Measurements from ENCODE around the gene SDSL. TPM values are rescaled to one million over a fixed set of nuclear protein-coding genes. Genes with fewer than 3 reads are reported as not detected.

Gene SDSL
- total and polyA plus RNA-seq, 10 of the 15 experiments (the other 5 are each of a cell fraction or from before 2014, with no cell fraction given) = 0.18 to 4.4 (median 1.0) TPM

- RAD21 ChIA-PET (ENCODE audit: unreplicated experiment) = no interaction called here
- SMC1A ChIA-PET (ENCODE audit: uncharacterized antibody, unreplicated experiment) = no interaction called here
- Histone ChIP-seq H3K9ac (ENCODE audit: control insufficient read depth, insufficient read depth, low read length) (no peak overlapping the region), H3K4me3 (no peak overlapping the region), H2AFZ (ENCODE audit: control insufficient read depth, low read depth, low read length) (no peak overlapping the region), H3K27ac (ENCODE audit: control insufficient read depth, insufficient read depth) (no peak overlapping the region), H3K79me2 (ENCODE audit: control insufficient read depth, insufficient read depth, low read length) (no peaks in the 10 kb centered on the region), H3K4me2 (ENCODE audit: control insufficient read depth, insufficient read depth) (no peak overlapping the region), H3K9me3 (replicated peaks; ENCODE audit: control insufficient read depth, insufficient read depth, low read length) (no peaks in the 10 kb centered on the region), H4K20me1 (ENCODE audit: control insufficient read depth, insufficient read depth) (no peaks in the 10 kb centered on the region), H3K27me3 (replicated peaks in 1 of 2; ENCODE audit: control insufficient read depth in 2 of 2, insufficient read depth in 2 of 2, low read length in 1 of 2) (no peaks in the 10 kb centered on the region; a peak in 1 of 4 replicates), H3K36me3 (ENCODE audit: control insufficient read depth in 2 of 2, insufficient read depth in 2 of 2, low read length in 1 of 2) (no peaks in the 10 kb centered on the region), H3K4me1 (ENCODE audit: control insufficient read depth, insufficient read depth, low read length) (no peaks in the 10 kb centered on the region)
- intact Hi-C loops (cut with micrococcal nuclease; ENCODE audit: unreplicated experiment) (no loop called here), in situ Hi-C loops (cut with MboI) (no loop called here)
- POLR2A ChIA-PET = no interaction called here
- 14% methylated on average over 10 of the region's 10 CpGs for WGBS (ENCODE audit: insufficient coverage, insufficient replicate concordance, low lambda C conversion rate, missing lambda C conversion rate)
- no peak for TF ChIP-seq MEF2B (IDR thresholded peaks at IDR 0.05; ENCODE audit: partially characterized antibody, poor library complexity, severe bottlenecking)
- BruUV-seq (replicated peaks) = no TSS peak
- no peak for DNase-seq (ENCODE audit: low read depth, low spot score)
- no peak for FAIRE-seq
- CTCF ChIA-PET = interaction anchor here (1.0 to 1.5 kb wide), 3 partner anchors 12 to 144 kb away, joined by 3 to 6 read pairs (median 4); no protein-coding TSS in a partner anchor
- no peak for ATAC-seq
Observed at GRCh38 chr12:113457185-113457584, 35.0 kb downstream of the SDSL start.

DNA sequence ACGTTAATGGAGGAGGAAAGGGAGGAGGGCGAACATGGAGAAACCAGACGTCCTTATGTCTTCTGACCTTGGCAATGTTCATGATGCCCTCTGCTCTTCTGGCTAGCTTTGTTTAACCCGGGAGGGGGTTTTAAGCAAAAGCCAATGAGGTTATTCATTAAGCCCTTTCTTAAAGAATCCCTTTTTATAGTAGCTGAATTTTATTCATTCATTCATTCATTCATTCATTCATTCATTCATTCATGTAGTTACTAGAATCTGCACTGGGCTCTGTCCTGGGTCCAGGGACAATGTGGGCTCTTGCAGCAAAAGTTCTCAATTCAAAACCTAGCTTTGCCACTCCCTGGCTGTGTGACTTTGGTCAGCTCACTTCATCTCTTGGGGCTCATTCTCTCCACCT is 35.5 kb downstream of the SDSL start:
- ChIA-PET RAD21 (ENCODE audit: unreplicated experiment) (no interaction called here), CTCF (interaction anchor here (1.2 to 1.6 kb wide), 3 partner anchors 12 to 455 kb away, joined by 4 to 6 read pairs (median 4); no protein-coding TSS in a partner anchor), SMC1A (ENCODE audit: uncharacterized antibody, unreplicated experiment) (interaction anchor here (0.8 kb wide), 1 partner anchor 114 kb away, joined by 4 read pairs; no protein-coding TSS in a partner anchor), POLR2A (no interaction called here)
- FAIRE-seq = no peak
- ATAC-seq = no peak
- Histone ChIP-seq H4K20me1 (ENCODE audit: control insufficient read depth, insufficient read depth) (no peaks in the 10 kb centered on the region), H2AFZ (ENCODE audit: control insufficient read depth, low read depth, low read length) (no peak overlapping the region), H3K27me3 (replicated peaks in 1 of 2; ENCODE audit: control insufficient read depth in 2 of 2, insufficient read depth in 2 of 2, low read length in 1 of 2) (no peaks in the 10 kb centered on the region; a peak in 1 of 4 replicates), H3K79me2 (ENCODE audit: control insufficient read depth, insufficient read depth, low read length) (no peaks in the 10 kb centered on the region), H3K4me1 (ENCODE audit: control insufficient read depth, insufficient read depth, low read length) (no peaks in the 10 kb centered on the region), H3K9ac (ENCODE audit: control insufficient read depth, insufficient read depth, low read length) (no peak overlapping the region), H3K36me3 (ENCODE audit: control insufficient read depth in 2 of 2, insufficient read depth in 2 of 2, low read length in 1 of 2) (no peaks in the 10 kb centered on the region), H3K9me3 (replicated peaks; ENCODE audit: control insufficient read depth, insufficient read depth, low read length) (no peaks in the 10 kb centered on the region), H3K4me2 (ENCODE audit: control insufficient read depth, insufficient read depth) (no peak overlapping the region), H3K4me3 (no peak overlapping the region), H3K27ac (ENCODE audit: control insufficient read depth, insufficient read depth) (no peak overlapping the region)
- in situ Hi-C loops (cut with MboI) = no loop called here
- TF ChIP-seq DPF2 (IDR thresholded peaks at IDR 0.05) (no peak), ZNF24 (IDR thresholded peaks at IDR 0.05) (peak; percentile 63)
- no TSS peak for BruUV-seq (replicated peaks)
- 33% methylated on average over 4 of the region's 4 CpGs for WGBS (ENCODE audit: insufficient coverage, insufficient replicate concordance, low lambda C conversion rate, missing lambda C conversion rate)
- DNase-seq (ENCODE audit: low read depth, low spot score) = no peak
- intact Hi-C loops (cut with micrococcal nuclease; ENCODE audit: unreplicated experiment) = no loop called here
